Limb (tissue), 2 donors: ENCODE data around the gene GALNT12.

Source experiments
- DNase-seq, 2 donors: peaks; one replicate each; pipeline ENCODE4 v3.0.0-alpha.2; 2016; ENCODE audit errors: extremely low spot score in 2 of 2

GALNT12 gene

DNA sequence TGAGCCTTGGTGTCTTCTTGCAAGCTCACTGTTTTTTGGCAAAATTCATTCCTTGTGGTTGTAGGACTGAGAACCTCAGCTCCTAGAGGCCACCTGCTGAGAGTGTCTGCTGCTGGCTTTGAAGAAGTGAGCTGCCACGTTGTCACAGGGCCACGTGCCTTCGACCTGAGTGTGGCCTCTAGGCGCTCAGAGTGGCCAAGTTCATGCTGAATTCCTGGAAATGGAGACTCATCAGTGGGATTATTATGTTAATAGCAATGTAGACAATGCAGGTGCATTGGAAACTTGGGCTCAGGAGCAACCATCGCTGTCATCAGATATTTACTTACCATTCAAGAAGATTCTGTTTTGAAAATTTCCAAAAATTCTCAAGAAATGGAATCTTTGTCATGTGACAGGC, 52.5 kb downstream of the GALNT12 start:
- no peak for DNase-seq

DNA sequence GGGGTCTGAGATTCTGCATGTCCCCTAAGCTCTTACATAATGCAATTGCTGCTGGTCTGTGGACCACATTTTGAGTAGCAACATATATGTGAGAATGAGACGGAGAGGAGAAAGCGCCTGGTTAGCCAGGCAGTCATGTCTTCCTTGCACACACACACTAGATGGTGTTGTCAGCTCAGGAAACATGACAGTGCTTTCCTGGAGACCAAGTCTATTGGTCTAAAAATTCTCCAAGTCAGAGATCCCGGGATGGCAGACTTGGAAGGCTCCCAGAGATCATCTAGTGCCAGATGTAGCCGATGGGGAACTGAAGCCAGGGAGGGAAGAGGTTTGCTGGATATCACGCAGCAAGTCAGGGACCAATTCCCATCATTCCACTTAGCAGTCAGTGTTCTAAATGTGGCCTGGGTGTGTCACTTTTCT, 53.4 kb downstream of the GALNT12 start:
- DNase-seq = peak; percentile 70 to 91

DNA sequence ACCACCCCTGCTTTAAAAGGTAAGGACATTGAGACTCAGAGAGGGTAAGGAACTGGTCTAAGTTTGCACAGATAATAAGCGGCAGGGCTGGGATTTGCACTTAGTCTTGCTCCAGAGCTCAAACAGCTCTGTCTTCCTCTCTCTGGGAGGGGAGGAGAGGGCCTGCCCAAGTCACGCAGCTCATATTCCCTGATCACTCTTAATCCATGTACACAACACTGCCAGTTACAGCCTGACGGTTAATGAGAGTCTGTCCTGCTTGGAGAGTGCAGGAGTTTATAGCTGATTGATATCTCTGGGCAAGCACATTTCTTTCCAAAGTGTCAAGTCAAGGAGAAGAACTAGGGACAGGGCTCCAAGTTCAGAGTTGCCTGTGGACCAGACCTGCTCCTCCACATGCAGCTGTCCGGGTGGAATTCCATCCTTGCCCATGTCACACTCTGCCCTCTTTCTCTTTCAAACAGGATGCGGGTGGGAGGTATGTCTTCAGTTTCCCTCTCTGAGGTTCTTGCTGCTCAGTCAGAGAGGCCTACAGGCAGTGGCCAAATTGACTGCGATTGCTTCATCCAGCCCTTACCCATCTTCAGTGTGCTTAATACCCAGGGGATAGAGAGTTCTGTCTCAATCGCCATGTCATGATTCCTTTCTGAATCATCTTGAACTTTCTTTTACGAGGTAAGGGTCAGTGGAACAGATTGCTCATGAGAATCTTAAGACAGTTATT, 54.5 kb downstream of the GALNT12 start:
- DNase-seq = no peak

DNA sequence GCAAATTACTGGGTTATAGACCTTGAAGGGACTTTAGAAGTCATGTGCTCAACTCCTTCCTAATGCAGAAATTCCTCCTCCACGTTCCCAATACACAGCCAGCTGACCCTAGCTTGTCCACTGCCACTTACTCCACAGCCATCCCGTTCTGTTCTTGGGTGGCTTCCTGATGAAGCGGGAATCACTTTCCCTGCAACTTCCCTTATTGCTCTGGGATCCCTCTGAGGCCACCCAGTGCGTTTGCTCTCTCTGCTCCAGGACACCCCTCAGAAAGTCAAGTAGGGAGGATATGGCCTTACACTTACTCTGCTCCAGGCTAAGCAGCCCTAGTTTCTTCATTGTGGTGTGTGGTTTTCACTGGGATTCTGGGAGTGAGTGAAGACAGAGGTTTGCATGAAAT, 55.5 kb downstream of the GALNT12 start:
- DNase-seq = no peak

DNA sequence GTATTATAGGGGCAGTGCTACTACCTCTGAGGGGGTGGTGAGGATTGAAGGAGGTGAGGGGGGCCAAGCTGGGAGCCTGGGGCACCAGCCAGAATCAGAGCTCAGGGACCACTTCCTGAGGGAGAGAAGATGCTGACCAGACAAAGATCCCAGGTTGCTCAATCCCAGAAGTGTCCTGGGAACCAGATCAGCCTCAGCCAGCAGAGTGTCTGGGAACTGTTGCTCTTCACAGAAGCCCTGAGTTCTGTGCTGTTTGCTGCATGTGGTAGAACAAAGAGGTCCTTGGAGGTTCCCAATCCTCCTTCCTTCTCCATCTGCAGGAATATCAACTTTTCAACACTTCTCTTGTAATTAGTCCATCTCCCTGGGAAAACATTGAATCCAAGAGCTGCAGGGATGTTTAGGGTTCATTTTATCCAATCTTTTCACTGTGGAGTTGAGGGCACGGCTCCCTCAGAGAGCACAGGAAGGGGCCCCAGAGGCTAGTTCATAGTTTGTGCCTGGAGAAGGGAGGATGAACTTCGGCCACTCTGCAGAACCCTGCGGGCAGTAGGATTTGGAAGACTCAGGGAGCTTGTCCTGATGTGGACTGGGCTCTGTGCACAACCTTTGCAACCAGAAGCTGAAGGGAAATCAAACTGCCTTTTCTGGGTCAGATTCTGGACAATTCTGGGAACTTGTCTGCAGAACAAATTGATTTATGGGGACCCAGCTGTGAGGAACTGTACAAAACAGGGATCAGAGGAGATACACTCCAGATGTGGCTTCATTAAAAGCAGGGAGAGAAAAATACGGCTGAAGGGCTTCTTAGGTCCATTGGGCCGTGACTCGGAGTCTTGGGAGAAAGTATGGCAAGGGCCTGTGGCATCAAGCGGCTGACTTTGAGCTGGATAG, 57.1 kb downstream of the GALNT12 start:
- DNase-seq = peak in 1 of 2 donors; percentile 54

DNA sequence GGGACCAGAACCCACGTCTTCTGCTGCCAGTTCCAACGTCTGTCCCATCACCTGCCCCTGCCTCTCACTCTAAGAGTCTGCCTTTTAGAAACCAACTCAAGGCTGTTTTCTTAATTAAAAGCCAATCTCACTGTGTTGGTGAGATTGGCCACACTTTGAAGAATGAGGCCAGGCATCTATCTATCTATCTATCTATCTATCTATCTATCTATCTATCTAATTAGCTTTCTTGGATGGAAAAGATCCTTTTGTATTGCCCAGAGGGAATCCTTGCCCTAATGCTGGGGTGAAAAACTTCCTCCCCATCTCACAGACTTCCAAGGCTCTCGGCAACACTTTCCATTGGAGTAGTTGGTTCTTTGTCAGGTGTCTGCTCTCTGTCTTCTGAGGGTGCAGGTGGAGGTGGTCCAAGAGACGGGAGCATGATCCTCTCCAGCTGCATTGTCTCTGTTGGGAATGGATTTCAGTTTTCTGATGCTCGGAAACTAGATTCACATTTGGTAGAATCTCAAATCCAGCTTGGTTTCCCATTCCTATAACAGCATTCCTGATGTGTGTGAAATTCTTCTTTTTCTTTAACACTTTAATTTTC, 57.9 kb downstream of the GALNT12 start:
- no peak for DNase-seq

DNA sequence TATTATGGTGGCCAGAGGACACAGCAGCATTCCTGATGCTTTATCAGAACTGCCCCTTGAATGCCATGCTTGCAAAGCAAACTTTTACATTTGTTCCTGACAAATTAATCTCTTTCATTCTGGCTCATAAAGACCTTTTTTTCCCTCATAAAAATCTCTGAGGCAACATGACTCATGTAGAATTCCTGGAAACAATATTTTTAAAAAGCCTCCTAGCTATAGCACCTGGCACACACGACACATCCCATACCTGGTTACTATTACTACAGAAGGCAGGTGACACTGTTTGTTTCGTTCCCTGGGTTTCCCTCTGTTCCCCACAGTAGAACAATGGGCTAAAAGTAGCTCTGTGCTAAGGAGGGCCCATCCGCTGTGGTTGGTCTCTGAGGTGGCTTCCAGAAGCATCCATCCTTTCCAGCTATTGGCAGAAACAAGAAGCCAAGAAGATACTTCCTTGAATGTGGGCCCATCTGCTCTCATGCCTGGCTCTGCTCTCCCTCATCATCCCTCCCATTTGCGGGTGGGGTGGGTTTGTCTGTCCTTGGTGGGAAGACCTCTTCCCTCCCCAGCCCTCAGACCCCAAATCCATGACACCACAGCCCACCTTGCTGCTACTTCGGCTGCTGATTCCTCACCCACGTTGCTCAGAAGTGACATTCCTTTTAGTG, 59.1 kb downstream of the GALNT12 start:
- DNase-seq = no peak

DNA sequence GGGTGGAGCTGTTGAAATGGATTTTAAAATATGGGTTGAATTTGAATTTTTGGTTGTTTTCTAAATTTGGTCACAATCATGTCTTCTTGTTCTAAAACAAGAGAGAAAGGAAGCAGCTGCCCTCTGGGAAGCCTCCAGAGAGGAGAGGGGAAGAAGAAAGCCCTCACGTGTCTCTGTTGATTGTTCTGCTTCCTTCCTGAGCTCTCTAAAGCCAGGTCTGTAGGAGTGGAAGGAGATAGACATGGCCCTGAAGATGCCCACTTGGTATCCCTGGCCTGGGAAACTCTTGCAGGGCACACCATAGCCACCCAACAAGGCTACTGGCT, 59.6 kb downstream of the GALNT12 start:
- DNase-seq = no peak

DNA sequence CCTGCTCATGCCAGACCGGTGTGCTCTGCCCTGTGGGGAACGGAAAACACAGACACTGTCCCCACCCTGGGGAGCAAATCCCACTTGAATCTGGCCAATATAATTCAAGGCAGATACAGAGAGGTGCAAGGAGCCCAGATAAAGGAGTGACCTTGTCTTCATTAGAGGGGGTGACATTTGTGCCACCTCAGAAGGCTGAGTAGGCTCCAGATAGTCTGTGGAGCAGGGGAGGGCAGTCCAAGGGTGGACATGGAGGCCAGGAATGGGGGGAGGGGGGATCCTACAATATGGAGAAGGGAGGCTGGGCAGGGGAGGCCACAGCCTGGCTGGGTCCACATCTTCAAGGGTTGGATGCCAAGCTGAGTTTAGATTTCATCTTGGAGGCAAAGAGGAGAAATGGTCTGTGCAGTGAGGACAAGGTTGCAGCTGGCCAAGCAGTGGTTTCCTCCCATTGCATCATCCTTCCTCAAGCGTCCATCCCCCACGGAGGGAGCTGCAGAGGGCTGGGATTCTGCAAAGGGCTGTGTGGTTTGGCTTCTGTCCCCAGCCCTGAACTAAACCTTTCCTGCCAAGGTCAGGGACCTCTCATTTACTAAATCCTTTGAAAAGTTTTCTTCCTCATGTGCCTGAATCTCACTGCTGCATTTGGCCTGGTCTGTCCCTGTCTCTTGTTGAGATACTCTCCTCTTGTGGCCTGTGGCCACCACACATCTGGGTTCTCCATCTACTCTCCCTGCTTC, 60.1 kb downstream of the GALNT12 start:
- DNase-seq = peak in 1 of 2 donors; percentile 33

DNA sequence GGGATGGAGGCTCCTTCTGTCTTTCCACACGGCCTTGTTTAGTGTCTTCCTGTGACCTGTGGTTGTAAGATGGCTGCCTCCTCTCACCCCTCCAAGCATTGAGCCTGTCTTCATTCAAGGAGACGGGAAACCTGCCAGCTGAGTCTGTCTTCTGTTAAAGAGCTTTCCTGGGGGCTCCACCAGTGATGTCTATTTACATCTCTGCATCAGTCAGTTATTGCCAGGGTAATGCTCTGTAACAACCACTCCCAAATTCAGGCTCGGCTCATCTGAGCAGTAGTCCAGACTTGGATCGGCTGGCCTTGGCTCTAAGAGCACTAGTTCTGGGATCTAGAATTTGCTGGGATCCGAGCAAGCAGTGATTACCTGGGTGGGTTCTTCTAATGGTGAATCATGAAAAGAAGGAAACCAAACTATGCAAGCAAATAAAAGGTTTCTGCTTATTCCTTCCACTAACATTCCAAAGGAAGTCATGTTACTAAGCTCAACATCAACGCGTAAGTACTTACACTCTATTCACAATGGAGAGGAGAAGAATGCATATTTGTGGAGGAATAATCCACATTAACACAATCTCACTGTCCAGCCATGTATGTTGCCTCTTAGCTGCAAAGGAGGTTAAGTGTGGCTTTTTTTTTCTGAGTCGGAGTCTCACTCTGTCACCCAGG, 61.7 kb downstream of the GALNT12 start:
- DNase-seq = no peak

DNA sequence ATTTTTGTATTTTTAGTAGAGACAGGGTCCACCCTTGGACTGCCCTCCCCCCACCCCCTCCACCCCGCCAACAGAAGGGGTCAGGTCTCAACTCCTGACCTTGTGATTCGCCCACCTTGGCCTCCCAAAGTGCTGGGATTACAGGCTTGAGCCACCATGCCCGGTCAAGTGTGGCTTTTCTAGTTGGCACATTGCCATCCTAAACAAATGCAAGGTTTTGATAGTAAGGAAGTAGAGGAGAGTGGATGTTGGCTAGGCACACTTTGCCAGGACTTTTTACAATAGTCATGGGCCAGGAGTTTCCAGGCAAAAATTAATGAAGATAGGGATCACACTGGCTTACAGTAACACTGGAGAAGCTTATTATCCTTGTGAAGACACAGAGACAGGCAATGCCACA, 62.4 kb downstream of the GALNT12 start:
- no peak for DNase-seq

DNA sequence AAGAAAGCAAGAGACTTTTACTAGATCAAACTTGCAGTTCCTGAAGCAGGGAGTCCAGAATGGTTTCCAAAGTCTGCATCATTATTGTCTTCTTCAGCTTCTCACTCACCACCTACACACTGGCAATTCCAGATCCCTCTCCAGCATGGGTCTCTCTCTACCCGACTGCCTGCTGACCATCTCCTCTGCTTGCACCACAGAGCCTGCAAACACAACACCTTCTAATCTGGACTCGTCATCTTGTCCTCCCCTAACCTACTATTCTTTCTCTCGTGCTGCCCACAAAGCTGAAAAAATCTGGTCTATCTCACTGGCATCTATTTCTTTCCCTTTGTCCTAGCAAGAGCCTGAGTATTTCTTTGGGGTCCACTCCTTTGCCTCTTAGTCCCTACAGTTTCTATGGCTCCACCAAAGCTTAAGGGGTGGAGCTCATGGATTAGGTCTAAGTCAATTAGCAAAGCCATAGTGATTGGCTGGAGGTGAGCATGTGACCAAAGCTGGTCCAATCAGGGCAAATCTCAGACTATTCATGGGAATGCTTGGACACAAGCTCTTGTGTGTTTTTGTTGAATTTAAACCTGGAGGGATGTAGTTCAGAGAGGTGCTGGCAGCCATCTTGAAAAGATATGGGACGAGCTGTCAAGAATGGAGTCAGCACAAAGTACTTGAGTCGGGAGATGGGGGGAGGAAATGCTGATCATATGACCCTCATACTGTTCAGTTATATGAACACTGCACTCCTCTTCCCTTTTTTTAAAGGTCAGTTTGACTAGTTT, 63.5 kb downstream of the GALNT12 start:
- no peak for DNase-seq

DNA sequence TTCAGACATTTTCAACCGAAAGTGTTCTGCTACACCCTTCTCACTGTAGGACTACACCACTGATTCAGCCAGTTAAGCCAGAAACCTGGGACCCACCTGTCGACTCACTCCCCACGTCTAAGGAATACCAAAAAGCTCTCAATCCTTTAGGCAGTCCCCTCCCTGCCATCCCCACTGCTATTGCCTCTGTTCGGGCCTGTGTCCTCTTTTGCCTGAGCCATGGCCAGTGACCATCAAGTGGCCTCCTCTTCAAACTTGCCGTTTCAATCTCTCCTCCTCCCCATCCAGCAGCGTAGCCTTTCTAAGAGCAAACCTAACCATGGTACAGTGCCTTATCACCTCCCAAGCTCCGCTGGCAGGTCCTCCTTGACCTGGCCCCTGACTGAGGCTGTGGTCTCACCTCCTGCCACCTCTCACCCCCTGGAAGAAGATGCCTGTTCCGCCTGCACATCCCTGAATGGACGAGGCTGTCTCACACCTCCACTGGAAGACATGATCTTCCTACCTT, 64.1 kb downstream of the GALNT12 start:
- no peak for DNase-seq

DNA sequence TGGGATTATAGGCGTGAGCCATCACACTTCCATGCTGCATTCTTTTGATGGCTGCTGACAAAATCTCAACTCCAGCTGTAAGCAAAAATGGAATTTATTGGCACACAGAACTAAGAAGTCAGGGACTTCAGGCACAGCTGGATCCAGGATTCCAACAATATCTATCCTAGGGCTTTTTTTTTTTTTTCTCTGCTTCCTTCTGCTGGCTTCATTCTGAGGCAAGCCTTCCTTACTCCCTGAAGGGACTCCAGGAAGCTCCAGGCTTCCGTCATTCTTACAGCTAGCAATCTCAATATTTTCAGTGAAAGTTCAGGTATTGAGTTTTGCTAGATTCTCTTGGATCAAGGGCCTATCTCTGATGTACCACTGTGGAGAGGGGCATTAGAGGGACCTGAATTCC, 66.1 kb downstream of the GALNT12 start:
- no peak for DNase-seq

DNA sequence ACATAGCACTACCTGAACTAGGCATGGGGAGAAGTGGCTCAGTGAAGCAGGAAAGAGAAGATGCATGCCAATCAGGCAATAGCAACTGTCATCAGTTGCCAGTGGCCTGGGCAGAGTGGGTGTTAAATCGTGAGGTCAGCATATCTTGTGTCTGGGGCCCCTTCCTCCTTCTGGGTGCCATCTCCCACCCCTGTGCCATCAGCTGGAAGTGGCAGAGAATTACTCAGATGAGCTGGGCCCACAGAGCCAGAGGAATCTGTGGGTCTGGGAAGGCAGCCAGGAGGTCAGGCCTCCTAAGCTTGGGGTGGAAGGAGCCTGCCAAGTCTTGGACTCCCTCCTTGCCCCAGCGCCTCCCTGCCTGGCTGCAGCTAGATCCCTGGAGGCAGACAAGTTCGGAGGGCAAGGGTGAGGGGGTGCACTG, 66.5 kb downstream of the GALNT12 start:
- no peak for DNase-seq

DNA sequence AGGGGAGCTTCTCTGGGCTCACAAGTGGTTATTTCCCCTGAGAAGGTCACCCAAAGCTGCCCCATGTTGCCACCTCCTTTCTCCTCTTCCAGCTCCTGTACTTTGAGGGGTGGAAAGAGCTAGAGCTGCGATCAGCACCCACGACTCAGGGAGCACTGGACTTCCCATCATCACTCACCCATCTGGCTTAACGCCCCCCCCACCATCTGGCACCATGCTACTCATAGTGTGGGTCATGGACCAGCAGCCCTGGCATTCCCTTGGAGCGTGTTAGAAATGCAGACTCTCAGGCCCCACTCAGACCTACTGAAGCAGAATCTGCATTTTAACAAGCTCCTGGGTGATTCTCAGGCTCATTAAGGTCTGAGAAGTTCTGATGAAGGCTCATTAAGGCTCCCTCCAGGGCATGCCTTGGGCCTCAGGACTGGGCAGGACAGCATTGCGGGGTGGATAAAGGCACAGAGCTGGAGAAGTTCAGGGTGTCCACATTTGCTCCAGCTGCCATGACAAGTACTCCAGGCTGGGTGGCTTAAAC, 67.3 kb downstream of the GALNT12 start:
- DNase-seq = no peak

DNA sequence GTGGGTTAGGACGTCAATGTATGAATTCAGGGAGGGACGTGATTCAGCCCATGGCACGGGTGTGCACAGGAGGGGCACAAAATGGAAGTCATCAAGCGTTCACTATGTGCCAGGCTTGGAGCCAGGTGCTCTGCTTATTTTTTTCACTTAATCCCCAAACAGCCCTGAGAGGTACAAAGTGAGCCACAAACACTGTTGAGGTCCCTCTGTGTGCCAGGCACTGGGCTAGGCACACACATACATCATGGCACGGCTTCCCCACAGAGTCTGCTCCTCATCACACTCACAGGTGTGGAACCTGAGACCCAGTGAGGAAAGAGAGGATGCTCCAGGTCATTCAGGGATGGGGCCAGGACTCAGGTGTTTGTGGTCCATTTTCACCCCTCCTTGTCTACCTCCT, 68.1 kb downstream of the GALNT12 start:
- no peak for DNase-seq

DNA sequence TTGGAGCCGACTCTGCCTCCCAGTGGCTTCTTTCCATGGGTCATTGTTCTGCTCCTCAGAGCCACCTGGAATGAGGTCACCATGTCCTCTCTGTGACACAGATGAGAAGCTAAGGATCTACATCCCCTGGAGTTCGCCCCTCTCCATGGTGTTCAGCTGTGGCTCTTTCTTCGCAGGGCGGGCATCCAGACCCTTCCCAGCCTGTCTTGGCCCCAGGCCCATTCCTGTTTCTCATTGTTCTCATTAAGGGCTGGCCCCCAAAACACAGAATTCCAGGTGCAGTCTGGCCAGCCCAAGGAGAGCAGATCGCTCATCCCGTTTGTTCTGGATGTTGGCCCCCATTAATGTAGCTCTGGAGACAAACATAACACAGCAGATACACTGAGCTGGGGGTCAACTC, 69.8 kb downstream of the GALNT12 start:
- DNase-seq = peak in 1 of 2 donors; percentile 51
